PC-3 (cell line): ENCODE data around the gene SPNS3. TPM values are rescaled to one million over a fixed set of nuclear protein-coding genes. Genes with fewer than 3 reads are reported as not detected.

Source experiments
- ATAC-seq: fragments of 200-7000 bp; cut with Tn5 transposase; 2 replicates; pipeline ENCODE4 v1.9.1; 2020; ENCODE audit warnings: mild to moderate bottlenecking, moderate library complexity
- BruUV-seq: library from RNA; stranded (reverse); fragments of 400-500 nt; replicated peaks from 2 replicates; lab custom pipeline; 2021; lab: Mats Ljungman, UMichigan
- CTCF ChIA-PET: fragments of 300-600 bp; sonication (Branson Sonifier 250); formaldehyde crosslinking; loops from one replicate; lab custom pipeline; 2022; ENCODE audit warnings: antibody characterized with exemption; lab: Charles Lee
- POLR2A ChIA-PET: fragments of 300-600 bp; sonication (Branson Sonifier 250); formaldehyde crosslinking; loops from one replicate; lab custom pipeline; 2022; ENCODE audit warnings: antibody characterized with exemption; ENCODE audit not compliant: unreplicated experiment; lab: Charles Lee
- DNase-seq: peaks from one replicate; pipeline ENCODE4 v3.0.0-alpha.2; 2015
- H2AFZ ChIP-seq: fragments of 300-600 bp; sonication (generic); 2 replicates; pipeline ENCODE4 v1.6.0; 2016; ENCODE audit warnings: antibody characterized with exemption, low read length
- H3F3A ChIP-seq: fragments of 300-600 bp; sonication (generic); one replicate; pipeline ENCODE4 v1.6.0; 2017; ENCODE audit warnings: antibody characterized with exemption, low read length, control low read depth, mild to moderate bottlenecking; ENCODE audit not compliant: unreplicated experiment
- H3K27ac ChIP-seq: fragments of 300-600 bp; sonication (generic); 2 replicates; pipeline ENCODE4 v1.5.1; 2016; ENCODE audit warnings: mild to moderate bottlenecking, low read length
- H3K27me3 ChIP-seq: fragments of 300-600 bp; sonication (generic); 2 replicates; pipeline ENCODE4 v1.6.1; 2016; ENCODE audit warnings: low read length, mixed read lengths
- H3K36me3 ChIP-seq: fragments of 300-600 bp; sonication (generic); 2 replicates; pipeline ENCODE4 v1.6.1; 2016; ENCODE audit warnings: low read depth, mixed run types, low read length, mixed read lengths
- H3K4me1 ChIP-seq: fragments of 300-600 bp; sonication (generic); 2 replicates; pipeline ENCODE4 v1.5.1; 2016; ENCODE audit warnings: low read length; ENCODE audit not compliant: insufficient read depth
- H3K4me2 ChIP-seq: fragments of 300-600 bp; sonication (generic); 2 replicates; pipeline ENCODE4 v1.6.0; 2016; ENCODE audit warnings: low read length
- H3K4me3 ChIP-seq: fragments of 300-600 bp; sonication (generic); 2 replicates; pipeline ENCODE4 v1.5.1; 2016; ENCODE audit warnings: mild to moderate bottlenecking, low read length, mixed read lengths
- H3K79me2 ChIP-seq: fragments of 300-600 bp; sonication (generic); 2 replicates; pipeline ENCODE4 v1.6.1; 2017; ENCODE audit warnings: low read length, mixed read lengths
- H3K9ac ChIP-seq: fragments of 300-600 bp; sonication (generic); 2 replicates; pipeline ENCODE4 v1.6.0; 2016; ENCODE audit warnings: mild to moderate bottlenecking, low read length
- H3K9me2 ChIP-seq: fragments of 300-600 bp; sonication (generic); replicated peaks from 2 replicates; pipeline ENCODE4 v1.6.1; 2016; ENCODE audit warnings: mixed run types, low read length, mixed read lengths
- H3K9me3 ChIP-seq: fragments of 300-600 bp; sonication (generic); 2 replicates; pipeline ENCODE4 v1.6.1; 2016; ENCODE audit warnings: low read length, mixed read lengths
- H4K20me1 ChIP-seq: fragments of 300-600 bp; sonication (generic); 2 replicates; pipeline ENCODE4 v1.6.1; 2016; ENCODE audit warnings: low read length, mixed read lengths
- CTCF ChIP-seq: fragments of 300-600 bp; sonication (generic); conservative IDR thresholded peaks from 2 replicates; pipeline ENCODE4 v1.5.1; 2017; ENCODE audit warnings: antibody characterized with exemption, low read depth, mild to moderate bottlenecking, low read length
- EZH2 ChIP-seq: fragments of 300-600 bp; sonication (generic); IDR thresholded peaks from one replicate; pipeline ENCODE4 v1.6.1; 2017; ENCODE audit warnings: antibody characterized with exemption, mild to moderate bottlenecking, low read length; ENCODE audit not compliant: unreplicated experiment
- EZH2phosphoT487 ChIP-seq: fragments of 300-600 bp; sonication (generic); IDR thresholded peaks from 2 replicates; pipeline ENCODE4 v1.6.1; 2018; ENCODE audit warnings: mild to moderate bottlenecking, antibody characterized with exemption, low read length, borderline replicate concordance
- intact Hi-C: fragments of 100-400 bp; cut with micrococcal nuclease; formaldehyde crosslinking; loops from 2 replicates; pipeline ENCODE4 v1.9.0; 2023
- total RNA-seq: library from RNA; depleted of rRNA; stranded (reverse); fragments of >200 nt; gene quantifications from 2 replicates; pipeline ENCODE4 v1.2.3, GENCODE V29; 2014

Gene SPNS3
- total RNA-seq, 1 experiment from 2014 or later: 0.69 TPM

GRCh38 chr17:4530799-4531730, 97.3 kb downstream of the SPNS3 start:
- Histone ChIP-seq H3K9me2 (no peaks in the 10 kb centered on the region), H3K79me2 (no peaks in the 10 kb centered on the region), H4K20me1 (no peaks in the 10 kb centered on the region), H2AFZ (no peak overlapping the region), H3K4me2 (no peak overlapping the region), H3K36me3 (no peaks in the 10 kb centered on the region), H3F3A (no peaks in the 10 kb centered on the region), H3K9ac (no peak overlapping the region), H3K4me3 (no peak overlapping the region), H3K9me3 (no peaks in the 10 kb centered on the region), H3K27ac (no peak overlapping the region), H3K4me1 (peaks cover 8% of the 10 kb centered on the region; the same call in 1 of the 2 replicates), H3K27me3 (no peaks in the 10 kb centered on the region)
- ChIA-PET POLR2A (no interaction called here), CTCF (no interaction called here)
- intact Hi-C loops: loop anchor here (10.0 kb wide), 1 partner anchor 106 kb away; no protein-coding TSS in a partner anchor
- TF ChIP-seq EZH2 (no peak), EZH2phosphoT487 (no peak)
- DNase-seq (no peak), ATAC-seq (no peak)
- no TSS peak for BruUV-seq

GRCh38 chr17:4531988-4532736, 98.4 kb downstream of the SPNS3 start:
- ATAC-seq (no peak), DNase-seq (no peak)
- Histone ChIP-seq H3K9me2 (no peaks in the 10 kb centered on the region), H2AFZ (no peak overlapping the region), H3K4me2 (no peak overlapping the region), H3K4me1 (peaks cover 8% of the 10 kb centered on the region; the same call in 1 of the 2 replicates), H3K27me3 (no peaks in the 10 kb centered on the region), H3K27ac (no peak overlapping the region), H3K9ac (no peak overlapping the region), H3K79me2 (no peaks in the 10 kb centered on the region), H3K9me3 (no peaks in the 10 kb centered on the region), H3K36me3 (no peaks in the 10 kb centered on the region), H3K4me3 (no peak overlapping the region), H4K20me1 (no peaks in the 10 kb centered on the region; the same call in 1 of the 2 replicates), H3F3A (no peaks in the 10 kb centered on the region)
- POLR2A ChIA-PET: no interaction called here
- CTCF ChIA-PET: no interaction called here
- no peak for TF ChIP-seq CTCF
- no peak for TF ChIP-seq EZH2phosphoT487
- no peak for TF ChIP-seq EZH2
- intact Hi-C loops: loop anchor here (10.0 kb wide), 1 partner anchor 107 kb away; no protein-coding TSS in a partner anchor
- no TSS peak for BruUV-seq

GRCh38 chr17:4532860-4533522, 99.3 kb downstream of the SPNS3 start:
- POLR2A ChIA-PET: no interaction called here
- Histone ChIP-seq H3K4me3 (no peak overlapping the region), H3K9ac (no peak overlapping the region), H3F3A (no peaks in the 10 kb centered on the region), H2AFZ (no peak overlapping the region), H3K4me1 (peaks cover 8% of the 10 kb centered on the region; the same call in 1 of the 2 replicates), H3K27ac (no peak overlapping the region), H3K36me3 (no peaks in the 10 kb centered on the region), H3K27me3 (no peaks in the 10 kb centered on the region), H3K9me3 (no peaks in the 10 kb centered on the region), H4K20me1 (no peaks in the 10 kb centered on the region; the same call in 1 of the 2 replicates), H3K4me2 (no peak overlapping the region), H3K79me2 (no peaks in the 10 kb centered on the region), H3K9me2 (no peaks in the 10 kb centered on the region)
- BruUV-seq: no TSS peak
- no peak for DNase-seq
- TF ChIP-seq EZH2phosphoT487 (no peak), CTCF (no peak), EZH2 (no peak)
- no peak for ATAC-seq
- intact Hi-C loops: loop anchor here (10.0 kb wide), 1 partner anchor 108 kb away; no protein-coding TSS in a partner anchor
- CTCF ChIA-PET: no interaction called here
